SK-N-SH treated with all-trans-retinoic acid at 6 μM for 48 hours (cell line): Measurements from ENCODE around the gene MDM4.

Experiments
- ATAC-seq: fragments of 200-7000 bp; cut with Tn5 transposase; 3 replicates; pipeline ENCODE4 v1.9.1; 2020; ENCODE audit warnings: mild to moderate bottlenecking, moderate library complexity
- ARNTL ChIP-seq: fragments of 450-650 bp; formaldehyde crosslinking; IDR thresholded peaks from 2 replicates; pipeline ENCODE4 v1.5.0; 2020; ENCODE audit warnings: low read depth, mild to moderate bottlenecking, moderate library complexity, borderline replicate concordance
- BACH2 ChIP-seq: fragments of 250-450 bp; sonication (Bioruptor Pico); IDR thresholded peaks from 2 replicates; pipeline ENCODE4 v1.9.0; 2021; ENCODE audit warnings: mild to moderate bottlenecking, borderline replicate concordance
- CSDC2 ChIP-seq: fragments of 250-450 bp; sonication (Bioruptor Pico); IDR thresholded peaks from 2 replicates; pipeline ENCODE4 v1.5.0; 2020; ENCODE audit warnings: mild to moderate bottlenecking, moderate library complexity
- ESRRG ChIP-seq: fragments of 250-450 bp; sonication (Bioruptor Pico); IDR thresholded peaks from 2 replicates; pipeline ENCODE4 v1.6.1; 2021; ENCODE audit warnings: mild to moderate bottlenecking
- GLIS3 ChIP-seq: fragments of 250-450 bp; sonication (Bioruptor Pico); IDR thresholded peaks from 2 replicates; pipeline ENCODE4 v1.5.0; 2020; ENCODE audit warnings: mild to moderate bottlenecking, moderate library complexity
- ISL1 ChIP-seq: fragments of 250-450 bp; sonication (Bioruptor Pico); IDR thresholded peaks from 2 replicates; pipeline ENCODE4 v2.1.2; 2022; ENCODE audit warnings: mild to moderate bottlenecking, moderate library complexity
- OSR1 ChIP-seq: fragments of 250-450 bp; sonication (Bioruptor Pico); IDR thresholded peaks from 2 replicates; pipeline ENCODE4 v1.8.0; 2022; ENCODE audit warnings: moderate library complexity, mild to moderate bottlenecking, inconsistent platforms
- PPARA ChIP-seq: fragments of 250-450 bp; sonication (Bioruptor Pico); IDR thresholded peaks from 2 replicates; pipeline ENCODE4 v1.5.0; 2020; ENCODE audit warnings: mild to moderate bottlenecking, borderline replicate concordance
- RARB ChIP-seq: fragments of 250-450 bp; sonication (Bioruptor Pico); IDR thresholded peaks from 2 replicates; pipeline ENCODE4 v1.8.0; 2021; ENCODE audit warnings: mild to moderate bottlenecking, moderate library complexity
- SNAI2 ChIP-seq: fragments of 250-450 bp; sonication (Bioruptor Pico); IDR thresholded peaks from 2 replicates; pipeline ENCODE4 v1.5.0; 2020; ENCODE audit warnings: mild to moderate bottlenecking, moderate library complexity
- TCF4 ChIP-seq: fragments of 250-450 bp; sonication (Bioruptor Pico); IDR thresholded peaks from 2 replicates; pipeline ENCODE4 v1.8.0; 2021; ENCODE audit warnings: mild to moderate bottlenecking, moderate library complexity, borderline replicate concordance
- TOX ChIP-seq: fragments of 250-450 bp; sonication (Bioruptor Pico); IDR thresholded peaks from 2 replicates; pipeline ENCODE4 v1.8.0; 2021; ENCODE audit warnings: mild to moderate bottlenecking, moderate library complexity, borderline replicate concordance
- ZC3H10 ChIP-seq: fragments of 250-450 bp; sonication (Bioruptor Pico); IDR thresholded peaks from 2 replicates; pipeline ENCODE4 v1.5.1; 2021; ENCODE audit warnings: mild to moderate bottlenecking, moderate library complexity
- ZFP3 ChIP-seq: fragments of 250-450 bp; sonication (Bioruptor Pico); IDR thresholded peaks from 2 replicates; pipeline ENCODE4 v1.5.0; 2020; ENCODE audit warnings: mild to moderate bottlenecking, moderate library complexity
- ZFP30 ChIP-seq: fragments of 450-650 bp; formaldehyde crosslinking; IDR thresholded peaks from 2 replicates; pipeline ENCODE4 v1.5.0; 2022; ENCODE audit warnings: mild to moderate bottlenecking, moderate library complexity
- ZNF565 ChIP-seq: fragments of 450-650 bp; formaldehyde crosslinking; conservative IDR thresholded peaks from 2 replicates; pipeline ENCODE4 v1.5.0; 2020; ENCODE audit warnings: low read depth, mild to moderate bottlenecking, moderate library complexity
- ZNF70 ChIP-seq: fragments of 450-650 bp; formaldehyde crosslinking; IDR thresholded peaks from 2 replicates; pipeline ENCODE4 v1.5.0; 2020; ENCODE audit warnings: mild to moderate bottlenecking, moderate library complexity
- ZNF8 ChIP-seq: fragments of 450-650 bp; formaldehyde crosslinking; IDR thresholded peaks from 2 replicates; pipeline ENCODE4 v1.5.0; 2020; ENCODE audit warnings: mild to moderate bottlenecking, moderate library complexity
- TF ChIP-seq, protein P1 (sequence below): fragments of 250-450 bp; sonication (Bioruptor Pico); IDR thresholded peaks from 2 replicates; pipeline ENCODE4 v1.8.0; 2021; ENCODE audit warnings: low read depth, mild to moderate bottlenecking, moderate library complexity, borderline replicate concordance
- TF ChIP-seq, protein P2 (sequence below): fragments of 250-450 bp; sonication (Bioruptor Pico); IDR thresholded peaks from 2 replicates; pipeline ENCODE4 v1.8.0; 2020; ENCODE audit warnings: mild to moderate bottlenecking, moderate library complexity, borderline replicate concordance
- TF ChIP-seq, protein P3 (sequence below): fragments of 250-450 bp; sonication (Bioruptor Pico); IDR thresholded peaks from 2 replicates; pipeline ENCODE4 v1.5.1; 2020; ENCODE audit warnings: low read depth, mild to moderate bottlenecking, moderate library complexity
- TF ChIP-seq, protein P4 (sequence below): fragments of 250-450 bp; sonication (Bioruptor Pico); IDR thresholded peaks from 2 replicates; pipeline ENCODE4 v1.5.1; 2021; ENCODE audit warnings: mild to moderate bottlenecking, moderate library complexity
- TF ChIP-seq, protein P5 (sequence below): fragments of 250-450 bp; sonication (Bioruptor Pico); IDR thresholded peaks from 2 replicates; pipeline ENCODE4 v1.5.0; 2020; ENCODE audit warnings: mild to moderate bottlenecking, moderate library complexity

Gene MDM4

DNA sequence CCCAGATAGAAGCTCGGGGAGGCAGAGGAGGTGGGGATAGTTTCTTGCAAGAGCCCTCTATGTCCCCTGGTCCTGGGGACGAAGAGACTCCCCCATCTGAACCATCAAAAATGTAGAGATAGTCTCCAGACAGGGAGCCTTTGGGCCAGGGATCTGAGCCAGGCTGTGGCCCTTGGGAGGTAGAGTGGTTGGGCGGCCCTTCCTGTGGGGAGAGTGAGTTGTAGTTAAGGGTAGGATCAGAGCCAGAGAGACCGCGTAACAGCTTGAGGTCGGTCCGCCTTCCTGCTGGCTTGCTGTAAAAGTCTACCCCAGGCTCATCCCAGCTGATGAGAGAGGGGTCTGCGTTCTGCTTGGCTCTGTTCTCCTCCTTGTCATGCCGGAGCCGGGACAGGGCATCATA lies 46.9 kb upstream of the MDM4 start:
- TF ChIP-seq TOX (CRISPR knock-in tag) (no peak), ZC3H10 (no peak), PPARA (CRISPR knock-in tag) (no peak), SNAI2 (CRISPR knock-in tag) (no peak), CSDC2 (no peak), ZNF8 (no peak), ZFP30 (CRISPR knock-in tag) (no peak), ZFP3 (CRISPR knock-in tag) (no peak), ESRRG (CRISPR knock-in tag) (no peak), ISL1 (CRISPR knock-in tag) (no peak), ZNF70 (CRISPR knock-in tag) (no peak), ARNTL (CRISPR knock-in tag) (no peak), RARB (no peak)
- TF ChIP-seq, protein P1, sequence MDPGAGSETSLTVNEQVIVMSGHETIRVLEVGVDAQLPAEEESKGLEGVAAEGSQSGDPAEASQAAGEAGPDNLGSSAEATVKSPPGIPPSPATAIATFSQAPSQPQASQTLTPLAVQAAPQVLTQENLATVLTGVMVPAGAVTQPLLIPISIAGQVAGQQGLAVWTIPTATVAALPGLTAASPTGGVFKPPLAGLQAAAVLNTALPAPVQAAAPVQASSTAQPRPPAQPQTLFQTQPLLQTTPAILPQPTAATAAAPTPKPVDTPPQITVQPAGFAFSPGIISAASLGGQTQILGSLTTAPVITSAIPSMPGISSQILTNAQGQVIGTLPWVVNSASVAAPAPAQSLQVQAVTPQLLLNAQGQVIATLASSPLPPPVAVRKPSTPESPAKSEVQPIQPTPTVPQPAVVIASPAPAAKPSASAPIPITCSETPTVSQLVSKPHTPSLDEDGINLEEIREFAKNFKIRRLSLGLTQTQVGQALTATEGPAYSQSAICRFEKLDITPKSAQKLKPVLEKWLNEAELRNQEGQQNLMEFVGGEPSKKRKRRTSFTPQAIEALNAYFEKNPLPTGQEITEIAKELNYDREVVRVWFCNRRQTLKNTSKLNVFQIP: no peak
- TF ChIP-seq, protein P2, sequence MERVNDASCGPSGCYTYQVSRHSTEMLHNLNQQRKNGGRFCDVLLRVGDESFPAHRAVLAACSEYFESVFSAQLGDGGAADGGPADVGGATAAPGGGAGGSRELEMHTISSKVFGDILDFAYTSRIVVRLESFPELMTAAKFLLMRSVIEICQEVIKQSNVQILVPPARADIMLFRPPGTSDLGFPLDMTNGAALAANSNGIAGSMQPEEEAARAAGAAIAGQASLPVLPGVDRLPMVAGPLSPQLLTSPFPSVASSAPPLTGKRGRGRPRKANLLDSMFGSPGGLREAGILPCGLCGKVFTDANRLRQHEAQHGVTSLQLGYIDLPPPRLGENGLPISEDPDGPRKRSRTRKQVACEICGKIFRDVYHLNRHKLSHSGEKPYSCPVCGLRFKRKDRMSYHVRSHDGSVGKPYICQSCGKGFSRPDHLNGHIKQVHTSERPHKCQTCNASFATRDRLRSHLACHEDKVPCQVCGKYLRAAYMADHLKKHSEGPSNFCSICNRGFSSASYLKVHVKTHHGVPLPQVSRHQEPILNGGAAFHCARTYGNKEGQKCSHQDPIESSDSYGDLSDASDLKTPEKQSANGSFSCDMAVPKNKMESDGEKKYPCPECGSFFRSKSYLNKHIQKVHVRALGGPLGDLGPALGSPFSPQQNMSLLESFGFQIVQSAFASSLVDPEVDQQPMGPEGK (CRISPR knock-in tag): no peak
- TF ChIP-seq, protein P3, sequence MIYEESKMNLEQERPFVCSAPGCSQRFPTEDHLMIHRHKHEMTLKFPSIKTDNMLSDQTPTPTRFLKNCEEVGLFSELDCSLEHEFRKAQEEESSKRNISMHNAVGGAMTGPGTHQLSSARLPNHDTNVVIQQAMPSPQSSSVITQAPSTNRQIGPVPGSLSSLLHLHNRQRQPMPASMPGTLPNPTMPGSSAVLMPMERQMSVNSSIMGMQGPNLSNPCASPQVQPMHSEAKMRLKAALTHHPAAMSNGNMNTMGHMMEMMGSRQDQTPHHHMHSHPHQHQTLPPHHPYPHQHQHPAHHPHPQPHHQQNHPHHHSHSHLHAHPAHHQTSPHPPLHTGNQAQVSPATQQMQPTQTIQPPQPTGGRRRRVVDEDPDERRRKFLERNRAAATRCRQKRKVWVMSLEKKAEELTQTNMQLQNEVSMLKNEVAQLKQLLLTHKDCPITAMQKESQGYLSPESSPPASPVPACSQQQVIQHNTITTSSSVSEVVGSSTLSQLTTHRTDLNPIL (CRISPR knock-in tag): no peak
- TF ChIP-seq, all 23 proteins: peak for 0
- no peak for ATAC-seq

DNA sequence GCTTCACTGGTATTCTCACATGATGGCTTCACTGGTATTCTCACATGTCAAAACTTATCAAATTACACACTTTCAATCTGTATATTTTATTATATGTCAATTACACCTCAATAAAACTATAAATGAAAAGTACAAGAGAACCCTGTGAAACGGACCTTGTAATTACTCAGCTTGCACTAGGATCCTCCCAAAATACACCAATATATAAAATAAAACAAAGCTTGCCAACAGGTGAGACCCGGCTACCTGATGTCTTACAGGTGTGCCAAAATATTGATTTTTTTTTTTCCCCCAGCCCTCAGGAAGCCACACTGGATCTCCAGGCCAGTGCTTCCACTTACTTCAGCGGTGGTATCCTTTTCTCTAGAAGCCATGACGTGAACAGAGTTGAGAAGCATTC lies 44.5 kb upstream of the MDM4 start:
- no peak for ATAC-seq
- no peak for TF ChIP-seq TCF4 (CRISPR knock-in tag)
- TF ChIP-seq ISL1 (CRISPR knock-in tag): no peak
- TF ChIP-seq, all 23 proteins: peak for 0

DNA sequence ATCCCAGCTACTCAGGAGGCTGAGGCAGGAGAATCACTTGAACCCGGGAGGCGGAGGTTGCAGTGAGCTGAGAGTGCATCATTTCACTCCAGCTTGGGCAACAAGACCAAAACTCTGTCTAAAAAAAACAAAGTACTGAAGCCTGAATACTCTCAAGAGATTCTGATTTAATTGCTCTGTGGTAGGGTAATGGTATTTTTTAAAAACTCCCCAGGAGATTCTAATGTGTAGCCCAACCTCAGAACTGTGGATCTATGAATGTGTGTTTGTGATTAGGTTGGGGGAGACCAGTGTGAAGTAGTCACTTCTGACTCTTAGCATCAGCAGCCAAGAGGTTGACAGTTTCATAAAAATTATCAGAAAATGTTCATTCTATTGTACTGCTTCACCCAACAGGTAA lies 43.5 kb upstream of the MDM4 start:
- TF ChIP-seq SNAI2 (CRISPR knock-in tag) (no peak), GLIS3 (CRISPR knock-in tag) (no peak), BACH2 (no peak), TOX (CRISPR knock-in tag) (no peak), OSR1 (CRISPR knock-in tag) (no peak), ZFP30 (CRISPR knock-in tag) (no peak), PPARA (CRISPR knock-in tag) (no peak), ZNF565 (CRISPR knock-in tag) (no peak)
- TF ChIP-seq, protein P4, sequence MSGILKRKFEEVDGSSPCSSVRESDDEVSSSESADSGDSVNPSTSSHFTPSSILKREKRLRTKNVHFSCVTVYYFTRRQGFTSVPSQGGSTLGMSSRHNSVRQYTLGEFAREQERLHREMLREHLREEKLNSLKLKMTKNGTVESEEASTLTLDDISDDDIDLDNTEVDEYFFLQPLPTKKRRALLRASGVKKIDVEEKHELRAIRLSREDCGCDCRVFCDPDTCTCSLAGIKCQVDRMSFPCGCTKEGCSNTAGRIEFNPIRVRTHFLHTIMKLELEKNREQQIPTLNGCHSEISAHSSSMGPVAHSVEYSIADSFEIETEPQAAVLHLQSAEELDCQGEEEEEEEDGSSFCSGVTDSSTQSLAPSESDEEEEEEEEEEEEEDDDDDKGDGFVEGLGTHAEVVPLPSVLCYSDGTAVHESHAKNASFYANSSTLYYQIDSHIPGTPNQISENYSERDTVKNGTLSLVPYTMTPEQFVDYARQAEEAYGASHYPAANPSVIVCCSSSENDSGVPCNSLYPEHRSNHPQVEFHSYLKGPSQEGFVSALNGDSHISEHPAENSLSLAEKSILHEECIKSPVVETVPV (CRISPR knock-in tag): no peak
- TF ChIP-seq, protein P3 (CRISPR knock-in tag): no peak
- no peak for ATAC-seq

DNA sequence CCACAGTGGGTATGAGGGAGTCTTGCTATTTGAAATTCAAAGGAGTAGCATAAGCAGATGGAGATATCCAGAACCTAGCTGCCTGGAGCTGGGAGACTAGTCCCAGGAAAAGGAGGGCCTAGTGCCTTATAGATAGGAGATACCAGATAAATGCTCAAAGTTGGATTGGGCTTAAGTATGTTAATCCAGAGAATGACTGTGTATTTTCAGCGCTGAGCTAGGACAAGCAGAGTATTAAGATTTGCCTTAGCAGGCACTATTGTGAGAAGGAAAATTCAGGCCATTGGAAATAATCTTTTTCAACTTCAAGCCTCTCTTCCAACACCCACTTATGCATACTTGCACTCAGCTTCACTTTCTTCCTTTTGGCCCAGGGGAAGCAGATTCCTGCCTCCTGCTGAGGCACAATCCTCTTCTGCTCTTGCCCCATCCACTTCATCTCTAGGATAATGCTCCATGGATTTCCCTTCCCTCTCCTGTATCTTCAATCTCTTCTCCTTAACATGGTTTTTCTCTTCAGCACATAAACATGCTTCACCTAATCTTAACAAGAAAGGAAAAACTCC lies 42.7 kb upstream of the MDM4 start:
- TF ChIP-seq BACH2 (no peak), OSR1 (CRISPR knock-in tag) (no peak), ZFP30 (CRISPR knock-in tag) (no peak), ISL1 (CRISPR knock-in tag) (no peak), ZC3H10 (no peak), RARB (no peak), ZNF70 (CRISPR knock-in tag) (no peak), CSDC2 (no peak)
- TF ChIP-seq, protein P5, sequence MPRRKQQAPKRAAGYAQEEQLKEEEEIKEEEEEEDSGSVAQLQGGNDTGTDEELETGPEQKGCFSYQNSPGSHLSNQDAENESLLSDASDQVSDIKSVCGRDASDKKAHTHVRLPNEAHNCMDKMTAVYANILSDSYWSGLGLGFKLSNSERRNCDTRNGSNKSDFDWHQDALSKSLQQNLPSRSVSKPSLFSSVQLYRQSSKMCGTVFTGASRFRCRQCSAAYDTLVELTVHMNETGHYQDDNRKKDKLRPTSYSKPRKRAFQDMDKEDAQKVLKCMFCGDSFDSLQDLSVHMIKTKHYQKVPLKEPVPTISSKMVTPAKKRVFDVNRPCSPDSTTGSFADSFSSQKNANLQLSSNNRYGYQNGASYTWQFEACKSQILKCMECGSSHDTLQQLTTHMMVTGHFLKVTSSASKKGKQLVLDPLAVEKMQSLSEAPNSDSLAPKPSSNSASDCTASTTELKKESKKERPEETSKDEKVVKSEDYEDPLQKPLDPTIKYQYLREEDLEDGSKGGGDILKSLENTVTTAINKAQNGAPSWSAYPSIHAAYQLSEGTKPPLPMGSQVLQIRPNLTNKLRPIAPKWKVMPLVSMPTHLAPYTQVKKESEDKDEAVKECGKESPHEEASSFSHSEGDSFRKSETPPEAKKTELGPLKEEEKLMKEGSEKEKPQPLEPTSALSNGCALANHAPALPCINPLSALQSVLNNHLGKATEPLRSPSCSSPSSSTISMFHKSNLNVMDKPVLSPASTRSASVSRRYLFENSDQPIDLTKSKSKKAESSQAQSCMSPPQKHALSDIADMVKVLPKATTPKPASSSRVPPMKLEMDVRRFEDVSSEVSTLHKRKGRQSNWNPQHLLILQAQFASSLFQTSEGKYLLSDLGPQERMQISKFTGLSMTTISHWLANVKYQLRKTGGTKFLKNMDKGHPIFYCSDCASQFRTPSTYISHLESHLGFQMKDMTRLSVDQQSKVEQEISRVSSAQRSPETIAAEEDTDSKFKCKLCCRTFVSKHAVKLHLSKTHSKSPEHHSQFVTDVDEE (CRISPR knock-in tag): no peak
- ATAC-seq: no peak
